ENCODE results near the gene WDR76.

Gene WDR76

DNA sequence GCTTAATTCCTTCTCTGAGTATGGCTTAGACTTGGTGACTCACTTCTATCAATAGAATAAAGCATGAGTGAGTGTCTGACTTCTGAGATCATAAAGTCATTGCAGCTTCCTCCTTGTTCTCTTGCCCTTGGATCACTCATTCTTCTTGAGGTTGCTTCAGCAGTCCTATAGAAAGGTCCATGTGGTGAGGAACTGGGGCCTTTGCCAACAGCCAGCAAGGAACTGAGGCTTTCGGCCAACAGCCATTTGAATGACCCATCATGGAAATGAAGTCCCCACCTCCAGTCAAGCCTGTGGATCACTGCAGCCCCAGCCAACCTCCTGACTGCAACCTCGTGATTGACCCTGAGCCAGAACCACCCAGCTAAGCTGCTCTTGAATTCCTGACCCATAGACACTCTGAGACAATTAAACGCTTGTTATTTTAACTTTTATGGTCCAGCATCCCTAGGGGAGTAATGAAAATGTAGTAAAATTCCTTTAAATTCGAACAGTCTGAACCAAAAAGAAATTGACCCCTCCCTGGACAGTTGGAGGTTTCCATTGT is 84.5 kb downstream of the WDR76 start:
- Histone ChIP-seq H3K4me3 (ENCODE audit: low read length in 2 of 2) (no peak overlapping the region), H3K27me3 (ENCODE audit: control insufficient read depth in 2 of 2, insufficient read depth in 2 of 2, low read length in 2 of 2) (no peaks in the 10 kb centered on the region), H3K36me3 (ENCODE audit: control insufficient read depth in 2 of 2, insufficient read depth in 2 of 2, low read length in 2 of 2) (no peaks in the 10 kb centered on the region), H3K9me3 (ENCODE audit: control insufficient read depth in 2 of 2, low read length in 2 of 2) (no peaks in the 10 kb centered on the region), H3K9ac (ENCODE audit: low read depth in 1 of 2, low read length in 2 of 2) (no peak overlapping the region), H3K4me1 (ENCODE audit: control insufficient read depth in 2 of 2, insufficient read depth in 2 of 2, low read length in 2 of 2) (no peaks in the 10 kb centered on the region), H3K27ac (ENCODE audit: low read depth in 2 of 2, low read length in 2 of 2) (no peak overlapping the region)

DNA sequence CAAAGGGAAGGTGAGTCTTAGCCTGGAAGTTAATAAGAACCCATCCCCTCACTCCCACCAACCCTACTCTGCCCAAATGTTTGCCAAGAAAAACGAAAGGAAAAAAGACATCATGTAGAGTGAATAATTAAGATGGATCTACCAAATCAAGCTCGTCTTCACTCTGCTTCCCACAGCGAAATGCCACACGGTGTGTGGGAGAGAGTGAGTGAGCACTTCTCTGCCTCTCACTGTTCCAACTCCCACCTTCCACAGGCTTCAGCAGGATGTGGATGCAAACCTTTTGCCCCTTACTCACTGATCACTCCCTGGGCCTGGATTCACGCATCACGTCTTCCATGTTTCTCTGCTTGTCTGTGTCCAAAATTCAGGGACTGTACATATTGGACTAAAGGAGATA is 85.4 kb downstream of the WDR76 start:
- no peak overlapping the region for H3K27ac ChIP-seq (ENCODE audit: low read depth in 2 of 2, low read length in 2 of 2)

DNA sequence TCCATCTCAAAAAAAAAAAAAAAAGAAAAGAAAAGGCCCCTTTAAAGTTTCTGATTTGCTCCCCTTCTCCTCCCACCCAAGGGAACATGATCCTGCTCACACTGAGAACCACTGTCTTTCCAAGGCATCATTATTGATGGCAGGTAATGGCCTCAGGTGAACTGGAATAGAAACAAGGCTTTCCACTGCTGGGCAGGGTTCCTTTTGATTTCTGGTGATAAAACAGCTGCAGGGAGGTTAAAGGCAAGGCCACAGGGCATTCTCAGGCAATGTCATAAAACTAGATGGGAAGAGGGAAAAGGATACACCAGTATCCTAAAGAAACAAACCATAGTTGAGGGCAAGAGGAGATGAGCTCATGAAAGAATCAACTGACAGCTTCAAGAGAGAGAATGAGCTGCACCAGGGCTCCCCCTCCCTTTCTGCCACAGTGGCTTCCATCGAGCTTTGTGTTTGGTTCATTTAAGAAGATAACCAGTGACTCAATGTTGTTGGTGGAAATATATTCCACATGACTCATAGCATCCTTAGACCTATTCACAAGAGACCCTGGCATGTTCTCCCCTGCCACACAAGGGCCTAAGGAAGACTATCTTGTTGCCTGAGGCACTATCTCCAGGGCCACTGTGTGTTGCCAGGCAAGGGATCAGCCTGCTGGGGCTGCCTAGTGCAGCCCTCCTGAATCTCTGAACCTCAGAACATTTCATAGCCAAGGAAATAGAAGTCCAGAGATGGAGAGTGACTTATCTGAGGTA is 86.4 kb downstream of the WDR76 start:
- Histone ChIP-seq H3K27ac (ENCODE audit: low read depth in 2 of 2, low read length in 2 of 2) (no peak overlapping the region), H3K36me3 (ENCODE audit: control insufficient read depth in 2 of 2, insufficient read depth in 2 of 2, low read length in 2 of 2) (no peaks in the 10 kb centered on the region), H3K4me1 (ENCODE audit: control insufficient read depth in 2 of 2, insufficient read depth in 2 of 2, low read length in 2 of 2) (no peaks in the 10 kb centered on the region), H3K4me3 (ENCODE audit: low read length in 2 of 2) (no peak overlapping the region), H3K9ac (ENCODE audit: low read depth in 1 of 2, low read length in 2 of 2) (no peak overlapping the region), H3K9me3 (ENCODE audit: control insufficient read depth in 2 of 2, low read length in 2 of 2) (no peaks in the 10 kb centered on the region), H3K27me3 (ENCODE audit: control insufficient read depth in 2 of 2, insufficient read depth in 2 of 2, low read length in 2 of 2) (no peaks in the 10 kb centered on the region)

More for the DNA sequence above, 85.4 kb downstream of the WDR76 start:
- Histone ChIP-seq H3K4me1 (ENCODE audit: control insufficient read depth in 2 of 2, insufficient read depth in 2 of 2, low read length in 2 of 2) (no peaks in the 10 kb centered on the region), H3K9me3 (ENCODE audit: control insufficient read depth in 2 of 2, low read length in 2 of 2) (no peaks in the 10 kb centered on the region), H3K36me3 (ENCODE audit: control insufficient read depth in 2 of 2, insufficient read depth in 2 of 2, low read length in 2 of 2) (no peaks in the 10 kb centered on the region), H3K4me3 (ENCODE audit: low read length in 2 of 2) (no peak overlapping the region), H3K27me3 (ENCODE audit: control insufficient read depth in 2 of 2, insufficient read depth in 2 of 2, low read length in 2 of 2) (no peaks in the 10 kb centered on the region), H3K9ac (ENCODE audit: low read depth in 1 of 2, low read length in 2 of 2) (no peak overlapping the region)

DNA sequence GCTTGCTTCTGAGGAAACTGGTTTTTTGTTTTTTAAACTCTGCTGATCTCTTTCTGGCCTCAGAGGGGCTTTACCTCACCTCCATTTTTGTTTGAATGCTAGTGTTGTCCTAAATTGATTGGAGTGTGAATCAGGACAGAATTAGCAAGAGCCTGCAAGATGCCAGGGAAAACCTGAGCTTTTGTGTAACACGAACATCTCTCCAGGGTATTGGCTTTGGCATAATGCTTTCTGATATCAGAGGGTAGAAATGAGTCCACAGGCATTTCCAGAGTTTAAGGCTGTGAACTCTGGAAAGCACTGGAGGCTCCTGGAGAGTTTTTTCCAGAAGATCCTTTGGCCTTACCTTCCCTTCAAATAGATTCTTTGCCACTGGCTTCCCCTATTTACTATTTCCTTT is 87.1 kb downstream of the WDR76 start:
- Histone ChIP-seq H3K4me3 (ENCODE audit: low read length in 2 of 2) (no peak overlapping the region), H3K36me3 (ENCODE audit: control insufficient read depth in 2 of 2, insufficient read depth in 2 of 2, low read length in 2 of 2) (no peaks in the 10 kb centered on the region), H3K9ac (ENCODE audit: low read depth in 1 of 2, low read length in 2 of 2) (no peak overlapping the region), H3K9me3 (ENCODE audit: control insufficient read depth in 2 of 2, low read length in 2 of 2) (no peaks in the 10 kb centered on the region), H3K4me1 (ENCODE audit: control insufficient read depth in 2 of 2, insufficient read depth in 2 of 2, low read length in 2 of 2) (no peaks in the 10 kb centered on the region), H3K27ac (ENCODE audit: low read depth in 2 of 2, low read length in 2 of 2) (no peak overlapping the region), H3K27me3 (ENCODE audit: control insufficient read depth in 2 of 2, insufficient read depth in 2 of 2, low read length in 2 of 2) (no peaks in the 10 kb centered on the region)

DNA sequence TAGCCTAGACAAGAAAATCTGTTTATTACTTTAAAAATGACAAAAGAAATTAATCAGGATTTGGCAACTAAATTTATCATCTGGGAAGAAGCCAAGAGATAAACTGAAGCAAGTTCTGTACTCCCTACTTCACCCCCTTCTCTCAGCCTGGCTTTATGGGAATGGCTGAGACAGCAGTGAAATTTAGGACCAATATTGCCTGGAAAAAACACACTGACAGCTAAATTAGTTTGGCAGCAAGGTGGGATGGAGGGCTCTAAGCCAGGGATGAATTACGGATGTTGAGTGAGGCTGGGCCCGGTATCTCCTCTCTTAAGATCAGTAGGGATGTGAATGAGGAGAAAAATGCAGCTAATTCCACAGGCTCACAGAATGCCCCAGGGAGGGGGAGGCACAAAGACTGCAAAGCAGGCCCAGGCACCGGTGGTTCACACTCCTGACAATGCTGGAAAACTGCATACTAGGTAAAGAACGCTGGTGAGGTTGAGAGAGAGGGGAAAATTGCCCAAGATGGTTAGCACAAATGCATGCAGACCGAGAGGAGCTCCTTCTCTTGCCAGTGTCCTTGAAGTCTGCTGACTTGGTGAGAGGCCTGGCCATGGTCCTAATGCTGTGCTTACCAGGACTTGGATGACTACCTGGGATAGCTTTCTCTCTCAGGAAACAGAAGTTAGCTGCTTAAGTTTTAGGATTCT is 89.0 kb downstream of the WDR76 start:
- Histone ChIP-seq H3K9ac (ENCODE audit: low read depth in 1 of 2, low read length in 2 of 2) (no peak overlapping the region), H3K27ac (ENCODE audit: low read depth in 2 of 2, low read length in 2 of 2) (no peak overlapping the region), H3K9me3 (ENCODE audit: control insufficient read depth in 2 of 2, low read length in 2 of 2) (no peaks in the 10 kb centered on the region), H3K4me1 (ENCODE audit: control insufficient read depth in 2 of 2, insufficient read depth in 2 of 2, low read length in 2 of 2) (no peaks in the 10 kb centered on the region), H3K27me3 (ENCODE audit: control insufficient read depth in 2 of 2, insufficient read depth in 2 of 2, low read length in 2 of 2) (no peaks in the 10 kb centered on the region), H3K36me3 (ENCODE audit: control insufficient read depth in 2 of 2, insufficient read depth in 2 of 2, low read length in 2 of 2) (no peaks in the 10 kb centered on the region), H3K4me3 (ENCODE audit: low read length in 2 of 2) (no peak overlapping the region)

DNA sequence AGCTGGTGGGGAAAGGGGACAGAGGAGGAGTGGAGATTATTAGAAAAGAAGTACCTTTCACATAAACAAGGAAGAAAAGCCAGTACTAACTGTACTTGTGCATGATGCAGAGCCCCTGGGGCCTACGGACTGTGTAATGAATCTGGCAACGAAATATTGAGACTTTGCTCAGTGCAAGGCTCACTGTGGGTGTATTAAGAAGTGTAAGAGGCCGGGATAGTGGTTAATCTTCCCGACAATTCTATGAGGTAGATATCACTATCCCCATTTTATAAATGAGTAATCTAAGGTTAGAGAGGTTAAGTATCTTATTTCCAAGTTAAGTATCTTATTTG is 89.5 kb downstream of the WDR76 start:
- Histone ChIP-seq H3K4me1 (ENCODE audit: control insufficient read depth in 2 of 2, insufficient read depth in 2 of 2, low read length in 2 of 2) (no peaks in the 10 kb centered on the region), H3K27ac (ENCODE audit: low read depth in 2 of 2, low read length in 2 of 2) (no peak overlapping the region), H3K27me3 (ENCODE audit: control insufficient read depth in 2 of 2, insufficient read depth in 2 of 2, low read length in 2 of 2) (no peaks in the 10 kb centered on the region), H3K4me3 (ENCODE audit: low read length in 2 of 2) (no peak overlapping the region), H3K9ac (ENCODE audit: low read depth in 1 of 2, low read length in 2 of 2) (no peak overlapping the region), H3K9me3 (ENCODE audit: control insufficient read depth in 2 of 2, low read length in 2 of 2) (no peaks in the 10 kb centered on the region), H3K36me3 (ENCODE audit: control insufficient read depth in 2 of 2, insufficient read depth in 2 of 2, low read length in 2 of 2) (no peaks in the 10 kb centered on the region)

Measured in mucosa of rectum (tissue), 2 donors.